PFSK-1 (cell line): ENCODE measurements around the gene DNAJB8.

Experiments used
- FOXP2 ChIP-seq: optimal IDR thresholded peaks from 2 replicates; pipeline ENCODE3; 2011; ENCODE audit warnings: borderline replicate concordance, control low read depth, inconsistent platforms; ENCODE audit not compliant: insufficient read depth; ENCODE audit errors: extremely low read length, extremely low read depth
- POLR2AphosphoS5 ChIP-seq: IDR thresholded peaks from 2 replicates; pipeline ENCODE4 v1.6.1; 2012; ENCODE audit warnings: low read depth, mild to moderate bottlenecking, control low read depth, low read length, moderate library complexity
- REST ChIP-seq, 2 experiments: IDR thresholded peaks; 2 replicates each; pipeline versions ENCODE4 v1.6.1 to v1.8.0; 2011 to 2012; ENCODE audit warnings: low read depth in 2 of 2, low read length in 2 of 2, control low read depth in 1 of 2, inconsistent platforms in 1 of 2, mild to moderate bottlenecking in 1 of 2, moderate library complexity in 1 of 2; ENCODE audit not compliant: insufficient read depth in 1 of 2
- SIN3A ChIP-seq: IDR thresholded peaks from 2 replicates; pipeline ENCODE4 v1.6.1; 2012; ENCODE audit warnings: mild to moderate bottlenecking, low read length, moderate library complexity, borderline replicate concordance; ENCODE audit not compliant: insufficient read depth
- TAF1 ChIP-seq: IDR thresholded peaks from 2 replicates; pipeline ENCODE4 v1.6.1; 2012; ENCODE audit warnings: low read length, control low read depth, borderline replicate concordance; ENCODE audit not compliant: insufficient read depth

Gene DNAJB8

GRCh38 chr3:128416578-128417211 lies 50.0 kb downstream of the DNAJB8 start:
- TF ChIP-seq SIN3A (no peak), POLR2AphosphoS5 (no peak), FOXP2 (no peak), REST (IDR thresholded peaks at IDR 0.05; ENCODE audit: insufficient read depth in 1 of 2, low read depth in 2 of 2, low read length in 2 of 2) (no peak), TAF1 (no peak)

DNA sequence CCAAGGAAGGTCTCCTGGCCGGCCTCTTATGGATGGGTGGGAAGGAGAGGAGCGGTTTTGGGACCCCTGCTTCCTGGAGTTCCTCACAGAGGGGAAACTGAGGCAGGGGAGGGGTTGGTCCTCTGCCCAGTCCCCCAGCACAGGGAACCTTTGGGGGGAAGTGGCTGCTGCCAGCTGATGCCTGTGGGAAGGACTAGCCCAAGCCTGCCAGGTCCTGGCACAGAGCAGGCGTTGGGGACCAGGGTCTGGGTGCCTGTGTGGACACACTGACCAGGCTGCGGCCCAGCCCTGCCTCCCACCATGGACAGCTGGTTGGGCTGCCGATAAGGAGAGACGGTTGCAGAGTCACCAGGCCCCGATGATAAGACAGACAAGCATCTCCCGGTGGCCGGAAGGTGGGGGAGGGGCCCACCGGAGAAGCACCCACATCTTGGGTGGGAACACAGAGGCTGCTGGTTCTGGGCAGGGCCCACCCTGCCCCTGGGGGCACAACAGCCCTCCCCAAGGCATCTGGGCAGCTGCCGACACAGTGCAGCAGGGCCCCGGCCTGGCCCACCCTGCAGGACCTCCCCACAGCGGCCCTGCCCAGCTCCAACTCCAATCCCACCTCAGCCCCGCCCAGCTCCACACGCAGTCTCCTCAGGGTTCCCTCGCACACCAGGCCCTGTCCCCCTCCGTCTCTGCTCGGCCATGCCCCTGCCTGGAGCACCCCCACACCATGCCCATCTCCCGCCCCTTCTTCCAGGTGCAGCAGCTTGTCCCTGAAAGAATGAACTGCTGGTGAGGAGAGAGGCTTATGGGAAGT lies 50.7 kb downstream of the DNAJB8 start:
- TF ChIP-seq REST (IDR thresholded peaks at IDR 0.05; ENCODE audit: insufficient read depth in 1 of 2, low read depth in 2 of 2, low read length in 2 of 2), result no peak
- TF ChIP-seq TAF1, result no peak
- no peak for TF ChIP-seq FOXP2
- TF ChIP-seq POLR2AphosphoS5, result no peak
- no peak for TF ChIP-seq SIN3A

DNA sequence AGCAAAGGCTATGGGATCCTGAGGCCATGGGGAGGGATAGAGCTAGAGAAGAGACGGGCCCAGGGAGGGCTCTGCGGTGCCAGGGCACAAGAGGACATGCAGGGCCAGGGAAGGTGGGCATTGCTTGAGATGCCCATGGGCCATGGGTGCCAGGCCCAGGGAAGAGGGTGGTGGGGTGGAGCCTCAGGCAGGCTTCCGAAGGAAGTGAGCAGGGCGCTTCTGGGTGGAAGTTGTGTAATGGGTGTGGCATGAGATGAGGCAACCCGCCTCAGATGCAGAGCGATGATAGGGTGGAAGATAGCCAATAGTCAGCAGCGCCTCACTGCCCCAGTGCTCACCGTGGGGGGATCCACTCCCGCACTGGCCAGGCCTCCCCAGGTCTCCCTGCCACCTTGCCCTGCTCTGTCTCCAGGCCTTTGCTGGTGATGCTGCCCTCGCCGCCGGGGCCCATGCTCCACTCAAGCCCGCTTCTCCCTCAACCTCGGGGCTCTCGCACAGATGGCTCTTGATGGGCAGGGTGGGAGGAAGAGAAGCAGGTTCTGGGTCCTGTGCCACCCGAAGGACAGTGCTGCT lies 51.4 kb downstream of the DNAJB8 start:
- TF ChIP-seq TAF1 (no peak), SIN3A (no peak), FOXP2 (no peak), REST (IDR thresholded peaks at IDR 0.05; ENCODE audit: insufficient read depth in 1 of 2, low read depth in 2 of 2, low read length in 2 of 2) (no peak), POLR2AphosphoS5 (no peak)

- no peak for TF ChIP-seq FOXP2
- TF ChIP-seq REST (IDR thresholded peaks at IDR 0.05; ENCODE audit: insufficient read depth in 1 of 2, low read depth in 2 of 2, low read length in 2 of 2), result no peak
- TF ChIP-seq POLR2AphosphoS5, result no peak
- TF ChIP-seq TAF1, result no peak
- TF ChIP-seq SIN3A, result no peak
These were observed 53.1 kb downstream of the DNAJB8 start for GRCh38 chr3:128413413-128414205.
